ENCODE measurements around the gene RASSF5.

Gene RASSF5

GRCh38 chr1:206538901-206539640 is 31.7 kb downstream of the RASSF5 start:
- ATAC-seq (ENCODE audit: low read depth) (no peak), DNase-seq (ENCODE audit: low spot score) (no peak)
- Histone ChIP-seq H3K4me1 (ENCODE audit: insufficient read depth, poor library complexity, severe bottlenecking) (no peaks in the 10 kb centered on the region), H3K27me3 (ENCODE audit: insufficient read depth, poor library complexity, severe bottlenecking) (no peaks in the 10 kb centered on the region), H3K27ac (ENCODE audit: poor library complexity, severe bottlenecking) (no peak overlapping the region), H3K9me3 (ENCODE audit: severe bottlenecking) (no peaks in the 10 kb centered on the region), H3K4me3 (ENCODE audit: severe bottlenecking) (no peak overlapping the region), H3K36me3 (ENCODE audit: low read depth) (0 out of 2 replicates have a peak, but pooled peaks cover 3% of the 10 kb centered on the region)
- no peak for TF ChIP-seq CTCF (IDR thresholded peaks at IDR 0.05; ENCODE audit: poor library complexity, severe bottlenecking)

- Histone ChIP-seq H3K9me3 (ENCODE audit: severe bottlenecking) (no peaks in the 10 kb centered on the region), H3K27ac (ENCODE audit: poor library complexity, severe bottlenecking) (no peak overlapping the region), H3K4me3 (ENCODE audit: severe bottlenecking) (no peak overlapping the region), H3K36me3 (ENCODE audit: low read depth) (0 out of 2 replicates have a peak, but pooled peaks cover 3% of the 10 kb centered on the region), H3K4me1 (ENCODE audit: insufficient read depth, poor library complexity, severe bottlenecking) (no peaks in the 10 kb centered on the region), H3K27me3 (ENCODE audit: insufficient read depth, poor library complexity, severe bottlenecking) (no peaks in the 10 kb centered on the region)
- DNase-seq (ENCODE audit: low spot score), result no peak
- ATAC-seq (ENCODE audit: low read depth), result no peak
- TF ChIP-seq CTCF (IDR thresholded peaks at IDR 0.05; ENCODE audit: poor library complexity, severe bottlenecking), result no peak
These were observed 32.9 kb downstream of the RASSF5 start for GRCh38 chr1:206540044-206540780.

- no peak for TF ChIP-seq CTCF (IDR thresholded peaks at IDR 0.05; ENCODE audit: poor library complexity, severe bottlenecking)
- Histone ChIP-seq H3K27me3 (ENCODE audit: insufficient read depth, poor library complexity, severe bottlenecking) (no peaks in the 10 kb centered on the region), H3K4me3 (ENCODE audit: severe bottlenecking) (no peak overlapping the region), H3K9me3 (ENCODE audit: severe bottlenecking) (no peaks in the 10 kb centered on the region), H3K36me3 (ENCODE audit: low read depth) (0 out of 2 replicates have a peak, but pooled peaks cover 3% of the 10 kb centered on the region), H3K4me1 (ENCODE audit: insufficient read depth, poor library complexity, severe bottlenecking) (no peaks in the 10 kb centered on the region), H3K27ac (ENCODE audit: poor library complexity, severe bottlenecking) (no peak overlapping the region)
- ATAC-seq (ENCODE audit: low read depth) (no peak), DNase-seq (ENCODE audit: low spot score) (no peak)
These were observed 34.0 kb downstream of the RASSF5 start for GRCh38 chr1:206541236-206541833.

- Histone ChIP-seq H3K27ac (ENCODE audit: poor library complexity, severe bottlenecking) (no peak overlapping the region), H3K27me3 (ENCODE audit: insufficient read depth, poor library complexity, severe bottlenecking) (no peaks in the 10 kb centered on the region), H3K9me3 (ENCODE audit: severe bottlenecking) (no peaks in the 10 kb centered on the region), H3K4me3 (ENCODE audit: severe bottlenecking) (no peak overlapping the region), H3K36me3 (ENCODE audit: low read depth) (no peaks in the 10 kb centered on the region), H3K4me1 (ENCODE audit: insufficient read depth, poor library complexity, severe bottlenecking) (no peaks in the 10 kb centered on the region)
- peak; percentile 92 for TF ChIP-seq CTCF (IDR thresholded peaks at IDR 0.05; ENCODE audit: poor library complexity, severe bottlenecking)
- peak; percentile 68; the same call in 1 of the 3 replicates for ATAC-seq (ENCODE audit: low read depth)
- DNase-seq (ENCODE audit: low spot score), result no peak
These were observed 37.4 kb downstream of the RASSF5 start for GRCh38 chr1:206544562-206545257.
